ENCODE measurements around the gene FES. TPM values are rescaled to one million over a fixed set of nuclear protein-coding genes. Genes with fewer than 3 reads are reported as not detected.
A peak's percentile ranks its signal among the peaks of the same experiment; 100 is the strongest.

The FES gene
- total RNA-seq, 1 donor from 2014 or later: 3.2 TPM

DNA sequence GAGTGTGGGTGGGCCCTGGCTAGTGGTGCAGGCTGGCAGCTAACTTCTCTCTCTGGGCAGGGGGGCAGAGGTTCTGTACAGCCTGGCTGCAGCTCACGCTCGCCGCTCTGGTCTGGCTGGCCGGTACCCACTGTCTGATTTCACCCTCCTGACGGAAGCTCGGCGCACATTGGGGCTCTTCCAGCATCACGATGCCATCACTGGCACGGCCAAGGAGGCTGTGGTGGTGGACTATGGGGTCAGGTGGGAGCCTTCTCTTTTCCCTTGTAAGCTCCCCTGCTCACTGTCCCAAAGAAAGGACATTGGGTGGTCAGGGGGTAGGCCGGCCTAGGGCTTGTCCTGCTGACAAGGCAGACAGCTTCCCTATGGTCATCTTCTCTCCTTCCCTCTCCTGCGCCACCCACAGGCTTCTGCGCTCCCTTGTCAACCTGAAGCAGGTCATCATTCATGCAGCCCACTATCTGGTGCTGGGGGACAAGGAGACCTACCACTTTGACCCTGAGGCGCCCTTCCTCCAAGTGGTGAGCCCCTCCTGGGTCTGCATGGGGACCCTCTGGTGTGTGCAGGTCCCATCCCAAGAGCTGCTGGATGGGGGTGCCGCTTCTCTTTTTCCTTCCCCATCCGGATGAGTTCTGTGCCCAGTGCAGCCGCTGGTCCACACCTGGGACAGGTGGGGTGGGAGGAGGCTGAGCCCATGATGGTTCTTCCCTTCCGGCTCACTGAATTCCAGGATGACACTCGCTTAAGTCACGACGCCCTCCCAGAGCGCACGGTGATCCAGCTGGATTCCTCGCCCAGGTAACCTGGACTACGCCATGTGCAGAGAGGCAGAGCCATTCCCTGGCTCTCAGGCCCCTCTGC lies 26.4 kb downstream of the FES start:
- DNase-seq (ENCODE audit: low read depth) (no peak), FAIRE-seq (no peak)
- peaks cover 32% of the 10 kb centered on the region for H3K36me3 ChIP-seq (ENCODE audit: control insufficient read depth, insufficient read depth, low read length)
- no peaks in the 10 kb centered on the region for H3K27me3 ChIP-seq (ENCODE audit: control insufficient read depth, insufficient read depth, low read length)
- H3K4me3 ChIP-seq (ENCODE audit: low read depth, low read length): no peak overlapping the region
- TF ChIP-seq CTCF (IDR thresholded peaks at IDR 0.05; ENCODE audit: insufficient read depth, low read length, severe bottlenecking): no peak

DNA sequence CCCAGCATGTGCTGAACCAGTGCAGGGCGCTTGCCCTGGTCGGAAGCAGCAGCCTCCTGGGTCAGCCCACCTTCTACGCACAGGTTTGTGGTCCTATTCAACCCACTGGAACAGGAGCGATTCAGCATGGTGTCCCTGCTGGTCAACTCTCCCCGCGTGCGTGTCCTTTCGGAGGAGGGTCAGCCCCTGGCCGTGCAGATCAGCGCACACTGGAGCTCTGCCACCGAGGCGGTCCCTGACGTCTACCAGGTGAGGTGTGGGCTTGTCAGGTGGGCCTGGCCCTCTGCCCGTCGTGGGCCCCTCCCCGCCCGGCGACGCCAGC lies 27.0 kb downstream of the FES start:
- no peaks in the 10 kb centered on the region for H3K27me3 ChIP-seq (ENCODE audit: control insufficient read depth, insufficient read depth, low read length)
- no peak for TF ChIP-seq CTCF (IDR thresholded peaks at IDR 0.05; ENCODE audit: insufficient read depth, low read length, severe bottlenecking)
- DNase-seq (ENCODE audit: low read depth) (no peak), FAIRE-seq (peak; percentile 43)
- H3K4me3 ChIP-seq (ENCODE audit: low read depth, low read length): no peak overlapping the region
- peaks cover 35% of the 10 kb centered on the region for H3K36me3 ChIP-seq (ENCODE audit: control insufficient read depth, insufficient read depth, low read length)

GRCh38 chr15:90911906-90912769 lies 27.8 kb downstream of the FES start:
- FAIRE-seq (no peak), DNase-seq (ENCODE audit: low read depth) (no peak)
- Histone ChIP-seq H3K4me3 (ENCODE audit: low read depth, low read length) (no peak overlapping the region), H3K27me3 (ENCODE audit: control insufficient read depth, insufficient read depth, low read length) (no peaks in the 10 kb centered on the region), H3K36me3 (ENCODE audit: control insufficient read depth, insufficient read depth, low read length) (peaks cover 29% of the 10 kb centered on the region)
- TF ChIP-seq CTCF (IDR thresholded peaks at IDR 0.05; ENCODE audit: insufficient read depth, low read length, severe bottlenecking): no peak

- H3K27me3 ChIP-seq (ENCODE audit: control insufficient read depth, insufficient read depth, low read length): no peaks in the 10 kb centered on the region
- no peak for TF ChIP-seq CTCF (IDR thresholded peaks at IDR 0.05; ENCODE audit: insufficient read depth, low read length, severe bottlenecking)
- DNase-seq (ENCODE audit: low read depth): no peak
- no peak overlapping the region for H3K4me3 ChIP-seq (ENCODE audit: low read depth, low read length)
- H3K36me3 ChIP-seq (ENCODE audit: control insufficient read depth, insufficient read depth, low read length): peaks cover 26% of the 10 kb centered on the region
- no peak for FAIRE-seq
Observed at GRCh38 chr15:90912770-90913075, 28.4 kb downstream of the FES start.

GRCh38 chr15:90913398-90913944 lies 29.2 kb downstream of the FES start:
- Histone ChIP-seq H3K27me3 (ENCODE audit: control insufficient read depth, insufficient read depth, low read length) (no peaks in the 10 kb centered on the region), H3K4me3 (ENCODE audit: low read depth, low read length) (no peak overlapping the region), H3K36me3 (ENCODE audit: control insufficient read depth, insufficient read depth, low read length) (peaks cover 27% of the 10 kb centered on the region)
- no peak for DNase-seq (ENCODE audit: low read depth)
- TF ChIP-seq CTCF (IDR thresholded peaks at IDR 0.05; ENCODE audit: insufficient read depth, low read length, severe bottlenecking): no peak
- no peak for FAIRE-seq
